PC-9 (cell line): Measurements from ENCODE around the gene NLRC3.

Experiments used
- CTCF ChIP-seq: fragments of 200-600 bp; sonication (generic); conservative IDR thresholded peaks from 2 replicates; pipeline ENCODE4 v1.6.1; 2017; ENCODE audit warnings: mixed run types, antibody characterized with exemption, mild to moderate bottlenecking, moderate library complexity
- EZH2 ChIP-seq: fragments of 200-600 bp; sonication (generic); IDR thresholded peaks from 2 replicates; pipeline ENCODE4 v1.8.0; 2017; ENCODE audit warnings: antibody characterized with exemption, low read depth

GRCh38 chr16:3519581-3519980, 57.6 kb downstream of the NLRC3 start:
- TF ChIP-seq CTCF (no peak), EZH2 (no peak)
